Hepatocyte (in vitro differentiated cells): ENCODE measurements around the gene SMAP1. TPM values are rescaled to one million over a fixed set of nuclear protein-coding genes. Genes with fewer than 3 reads are reported as not detected.

ENCODE experiments used
- DNase-seq: peaks from one replicate; pipeline ENCODE4 v3.0.0-alpha.2; 2016; ENCODE audit warnings: low spot score
- H2AFZ ChIP-seq: fragments of 200-600 bp; sonication (generic); 2 replicates; pipeline ENCODE4 v1.6.0; 2016; ENCODE audit warnings: antibody characterized with exemption, mild to moderate bottlenecking
- H3K27ac ChIP-seq: fragments of 200-600 bp; sonication (generic); 2 replicates; pipeline ENCODE4 v1.5.1; 2016; ENCODE audit warnings: mild to moderate bottlenecking
- H3K27me3 ChIP-seq: fragments of 200-600 bp; sonication (generic); 2 replicates; pipeline ENCODE4 v1.6.1; 2016
- H3K36me3 ChIP-seq: fragments of 200-600 bp; sonication (generic); replicated peaks from 2 replicates; pipeline ENCODE4 v1.5.1; 2016; ENCODE audit warnings: low read depth; ENCODE audit not compliant: insufficient read depth
- H3K4me1 ChIP-seq: fragments of 200-600 bp; sonication (generic); 2 replicates; pipeline ENCODE4 v1.5.1; 2016; ENCODE audit warnings: mild to moderate bottlenecking, moderate library complexity; ENCODE audit not compliant: insufficient read depth
- H3K4me2 ChIP-seq: fragments of 200-600 bp; sonication (generic); 2 replicates; pipeline ENCODE4 v1.6.0; 2016
- H3K4me3 ChIP-seq: fragments of 200-600 bp; sonication (generic); 2 replicates; pipeline ENCODE4 v1.5.1; 2016; ENCODE audit warnings: mild to moderate bottlenecking
- H3K79me2 ChIP-seq: fragments of 200-600 bp; sonication (generic); 2 replicates; pipeline ENCODE4 v1.6.0; 2017; ENCODE audit warnings: mild to moderate bottlenecking
- H3K9me2 ChIP-seq: fragments of 200-600 bp; sonication (generic); replicated peaks from 2 replicates; pipeline ENCODE4 v1.6.0; 2017; ENCODE audit warnings: mild to moderate bottlenecking; ENCODE audit not compliant: insufficient read depth
- H3K9me3 ChIP-seq: fragments of 200-600 bp; sonication (generic); 2 replicates; pipeline ENCODE4 v1.5.1; 2016; ENCODE audit warnings: low read depth, mild to moderate bottlenecking
- H4K20me1 ChIP-seq: fragments of 200-600 bp; sonication (generic); 2 replicates; pipeline ENCODE4 v1.6.0; 2016; ENCODE audit warnings: mild to moderate bottlenecking; ENCODE audit not compliant: insufficient read depth, poor library complexity, severe bottlenecking
- CTCF ChIP-seq: fragments of 200-600 bp; sonication (generic); IDR thresholded peaks from 2 replicates; pipeline ENCODE4 v1.5.1; 2016; ENCODE audit warnings: antibody characterized with exemption, mild to moderate bottlenecking; ENCODE audit not compliant: poor library complexity
- EZH2 ChIP-seq: fragments of 200-600 bp; sonication (generic); IDR thresholded peaks from 2 replicates; pipeline ENCODE4 v1.6.1; 2016; ENCODE audit warnings: antibody characterized with exemption, mild to moderate bottlenecking, borderline replicate concordance
- EZH2phosphoT487 ChIP-seq: fragments of 200-600 bp; sonication (generic); IDR thresholded peaks from one replicate; pipeline ENCODE4 v1.6.1; 2018; ENCODE audit warnings: antibody characterized with exemption, mild to moderate bottlenecking, low read depth, moderate library complexity; ENCODE audit not compliant: unreplicated experiment, severe bottlenecking
- WGBS: methylation state at CpG from one replicate; pipeline ENCODE4 v1.1.6; 2016; ENCODE audit warnings: low lambda C conversion rate; ENCODE audit errors: missing lambda C conversion rate; 5-methylcytosine and 5-hydroxymethylcytosine counted together
- polyA plus RNA-seq: library from polyadenylated mRNA; unstranded; fragments of >200 nt; fragmentation: Nextera tagmentation; extraction: Ambion mirVana; gene quantifications from 2 replicates; pipeline ENCODE4 v1.2.1, GENCODE V29; 2016
- total RNA-seq: library from RNA; depleted of rRNA; stranded (reverse); fragments of >200 nt; gene quantifications from 2 replicates; pipeline ENCODE4 v1.2.3, GENCODE V29; 2014

Gene SMAP1
- total and polyA plus RNA-seq, 2 experiments from 2014 or later: 28.2 to 42.4 TPM

GRCh38 chr6:70652216-70652615, 15.5 kb upstream of the SMAP1 start:
- 100% methylated on average over 1 of the region's 1 CpG for WGBS
- no peak overlapping the region for H2AFZ ChIP-seq
- no peaks in the 10 kb centered on the region for H3K27me3 ChIP-seq
- H3K9me3 ChIP-seq: no peaks in the 10 kb centered on the region
- H3K9me2 ChIP-seq: no peaks in the 10 kb centered on the region
- H3K4me2 ChIP-seq: no peak overlapping the region
- TF ChIP-seq CTCF (no peak), EZH2 (no peak), EZH2phosphoT487 (no peak)
- no peak overlapping the region for H3K4me3 ChIP-seq
- H3K4me1 ChIP-seq: no peaks in the 10 kb centered on the region
- no peaks in the 10 kb centered on the region for H3K79me2 ChIP-seq
- H4K20me1 ChIP-seq: no peaks in the 10 kb centered on the region
- no peak for DNase-seq
- H3K36me3 ChIP-seq: no peaks in the 10 kb centered on the region
- no peak overlapping the region for H3K27ac ChIP-seq

GRCh38 chr6:70657706-70658105, 10.0 kb upstream of the SMAP1 start:
- H3K27me3 ChIP-seq: no peaks in the 10 kb centered on the region
- no peak overlapping the region for H3K4me2 ChIP-seq
- no peaks in the 10 kb centered on the region for H3K79me2 ChIP-seq
- H3K27ac ChIP-seq: no peak overlapping the region
- no peak overlapping the region for H3K4me3 ChIP-seq
- no peaks in the 10 kb centered on the region for H3K36me3 ChIP-seq
- H3K9me2 ChIP-seq: no peaks in the 10 kb centered on the region
- DNase-seq: no peak
- TF ChIP-seq EZH2 (no peak), EZH2phosphoT487 (no peak), CTCF (no peak)
- H4K20me1 ChIP-seq: no peaks in the 10 kb centered on the region
- no peaks in the 10 kb centered on the region for H3K9me3 ChIP-seq
- 58% methylated on average over 3 of the region's 3 CpGs for WGBS
- no peak overlapping the region for H2AFZ ChIP-seq
- H3K4me1 ChIP-seq: no peaks in the 10 kb centered on the region

- no peaks in the 10 kb centered on the region for H4K20me1 ChIP-seq
- H3K27ac ChIP-seq: no peak overlapping the region
- no peak overlapping the region for H2AFZ ChIP-seq
- H3K79me2 ChIP-seq: peaks cover 6% of the 10 kb centered on the region
- no peak overlapping the region for H3K4me3 ChIP-seq
- H3K36me3 ChIP-seq: no peaks in the 10 kb centered on the region
- 90% methylated on average over 6 of the region's 6 CpGs for whole genome bisulfite sequencing
- H3K27me3 ChIP-seq: no peaks in the 10 kb centered on the region
- TF ChIP-seq EZH2phosphoT487 (no peak), CTCF (no peak), EZH2 (no peak)
- H3K9me2 ChIP-seq: no peaks in the 10 kb centered on the region
- no peak for DNase-seq
- no peak overlapping the region for H3K4me2 ChIP-seq
- peaks cover 6% of the 10 kb centered on the region for H3K4me1 ChIP-seq
- H3K9me3 ChIP-seq: no peaks in the 10 kb centered on the region
Measured at GRCh38 chr6:70663881-70664466, 3.7 kb upstream of the SMAP1 start.
